Hepatic stellate cell (primary cell): ENCODE measurements around the gene LRR1.
A peak's percentile ranks its signal among the peaks of the same experiment; 100 is the strongest.
"Not testable (repeated sequence)": the region's sequence is repeated elsewhere in the genome, so short reads cannot be mapped to it uniquely, and the experiment has no call there.

Source experiments
- DNase-seq: peaks from one replicate; pipeline ENCODE4 v3.0.0; 2011; ENCODE audit warnings: low spot score

The LRR1 gene

GRCh38 chr14:49598485-49599300 is at the start of gene LRR1:
TSS of gene LRR1 (plus strand) at chr14:49598940. CDS start at chr14:49599021, 81 bp downstream.
- DNase-seq = peak; percentile 81

- no peak for DNase-seq
These were observed 49.3 kb upstream of the LRR1 start for GRCh38 chr14:49549446-49549845.

GRCh38 chr14:49549881-49550280 is 48.9 kb upstream of the LRR1 start:
- DNase-seq = no peak

GRCh38 chr14:49550286-49551184 is 48.2 kb upstream of the LRR1 start:
- DNase-seq = peak; percentile 29

- no peak for DNase-seq
These were observed 47.2 kb upstream of the LRR1 start for GRCh38 chr14:49551569-49551968.

- no peak for DNase-seq
These were observed 45.6 kb upstream of the LRR1 start for GRCh38 chr14:49553106-49553505.

GRCh38 chr14:49553892-49554291 is 44.8 kb upstream of the LRR1 start:
- no peak for DNase-seq

- DNase-seq = no peak
These were observed 38.6 kb upstream of the LRR1 start for GRCh38 chr14:49559979-49560768.

GRCh38 chr14:49566714-49567113 is 32.0 kb upstream of the LRR1 start:
- DNase-seq = no peak

- DNase-seq = no peak
These were observed 29.5 kb upstream of the LRR1 start for GRCh38 chr14:49569281-49569680.

GRCh38 chr14:49574038-49574437 is 24.7 kb upstream of the LRR1 start:
- DNase-seq = no peak

- DNase-seq = no peak
These were observed 20.6 kb upstream of the LRR1 start for GRCh38 chr14:49578141-49578540.

- DNase-seq = no peak
These were observed 18.9 kb upstream of the LRR1 start for GRCh38 chr14:49579841-49580240.

- DNase-seq = no peak
These were observed 17.3 kb upstream of the LRR1 start for GRCh38 chr14:49581209-49582112.

- no peak for DNase-seq
These were observed 16.4 kb upstream of the LRR1 start for GRCh38 chr14:49582113-49582977.

- no peak for DNase-seq
These were observed 15.1 kb upstream of the LRR1 start for GRCh38 chr14:49583629-49584028.

GRCh38 chr14:49584058-49584457 is 14.7 kb upstream of the LRR1 start:
- DNase-seq = no peak

- DNase-seq = not testable (repeated sequence)
These were observed 13.6 kb upstream of the LRR1 start for GRCh38 chr14:49584981-49585640.

GRCh38 chr14:49585803-49586672 is 12.7 kb upstream of the LRR1 start, which contains the start of gene RPS29:
TSS of gene RPS29 (minus strand) at chr14:49586380. CDS start at chr14:49586346, 34 bp downstream.
- DNase-seq = peak; percentile 92
